Amniotic epithelial cell (primary cell): Measurements from ENCODE around the gene ACRBP.
A peak's percentile ranks its signal among the peaks of the same experiment; 100 is the strongest.

ENCODE experiments used
- DNase-seq: peaks from one replicate; pipeline ENCODE4 v3.0.0-alpha.2; 2010; ENCODE audit warnings: low read depth

The ACRBP gene

GRCh38 chr12:6647083-6647604 is at the start of gene ACRBP:
Gene ACRBP (minus strand): TSS chr12:6647432. CDS start chr12:6647366, 66 bp downstream.
- peak; percentile 45 for DNase-seq

GRCh38 chr12:6695313-6696045 is 48.2 kb upstream of the ACRBP start:
- DNase-seq = no peak

DNA sequence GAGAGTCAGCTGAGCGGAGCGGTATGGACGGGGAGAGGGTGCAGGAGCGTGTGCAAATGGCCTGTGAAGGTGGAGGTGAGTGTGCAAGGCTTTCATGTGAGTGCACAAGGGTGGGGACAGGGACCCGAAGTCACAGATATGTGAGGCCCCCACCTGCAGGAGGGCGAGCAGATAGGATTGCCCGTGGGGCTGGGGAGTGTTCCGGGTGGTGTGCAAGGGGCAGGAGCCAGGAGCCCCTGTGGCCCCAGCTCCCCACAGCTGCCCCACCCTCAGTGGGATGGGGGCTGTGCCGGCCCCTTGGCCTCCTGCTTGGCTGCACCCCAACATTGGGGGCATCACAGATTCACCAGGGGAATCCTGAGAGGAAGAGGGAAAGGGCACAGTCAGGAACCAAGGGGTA is 47.5 kb upstream of the ACRBP start:
- no peak for DNase-seq

GRCh38 chr12:6693832-6694355 is 46.7 kb upstream of the ACRBP start:
- DNase-seq = no peak

DNA sequence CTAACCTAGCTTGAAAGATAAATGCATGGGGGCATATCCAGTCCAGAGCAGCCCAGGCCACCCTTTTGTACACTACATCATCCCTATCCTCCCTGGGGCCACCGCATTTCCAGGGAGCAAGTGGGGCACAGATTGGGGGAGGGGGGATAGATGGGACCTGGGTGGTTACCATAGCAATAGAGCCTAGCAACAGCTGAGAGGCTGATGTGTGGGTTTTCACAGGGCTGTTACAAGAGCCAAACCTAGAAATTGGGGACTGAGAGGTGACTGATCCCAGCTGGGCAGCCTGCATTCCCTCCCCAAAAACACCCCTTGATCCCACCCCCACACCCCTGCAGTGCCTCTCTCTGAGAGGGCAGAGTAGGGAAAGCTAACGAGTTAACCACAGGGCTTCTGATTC is 45.7 kb upstream of the ACRBP start:
- DNase-seq = no peak

- peak; percentile 53 for DNase-seq
Measured at GRCh38 chr12:6691473-6691872, 44.2 kb upstream of the ACRBP start.

- DNase-seq = peak; percentile 99
Measured at GRCh38 chr12:6688999-6689882, 42.0 kb upstream of the ACRBP start, which contains the start of gene ZNF384. Gene ZNF384 (minus strand): TSS chr12:6689375. CDS start chr12:6679520, 9,855 bp downstream.

DNA sequence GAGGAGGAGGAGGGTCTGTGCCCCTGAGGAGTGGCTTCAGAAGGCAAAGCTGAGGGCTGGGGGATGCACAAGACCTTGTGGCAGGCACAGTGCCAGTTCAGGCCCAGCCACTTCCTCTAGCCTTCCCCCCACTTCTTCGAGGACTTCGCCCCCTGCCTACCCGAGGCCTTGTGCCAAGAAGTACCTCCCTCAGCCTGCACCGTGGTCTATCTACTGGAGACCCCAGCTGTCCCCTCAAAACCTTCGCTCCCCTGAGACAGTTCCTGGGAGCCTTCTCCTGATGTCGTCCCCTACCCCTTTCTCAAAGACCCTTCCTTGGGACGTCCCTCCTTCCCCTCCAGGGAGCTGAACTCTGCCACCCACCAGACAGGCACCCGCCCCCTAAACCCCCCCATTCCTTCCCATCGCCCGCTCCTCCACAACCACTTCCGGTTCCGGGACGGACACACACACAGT is 41.3 kb upstream of the ACRBP start:
- DNase-seq = no peak

GRCh38 chr12:6685814-6686213 is 38.6 kb upstream of the ACRBP start:
- DNase-seq = no peak

GRCh38 chr12:6684609-6685008 is 37.4 kb upstream of the ACRBP start:
- DNase-seq = no peak

DNA sequence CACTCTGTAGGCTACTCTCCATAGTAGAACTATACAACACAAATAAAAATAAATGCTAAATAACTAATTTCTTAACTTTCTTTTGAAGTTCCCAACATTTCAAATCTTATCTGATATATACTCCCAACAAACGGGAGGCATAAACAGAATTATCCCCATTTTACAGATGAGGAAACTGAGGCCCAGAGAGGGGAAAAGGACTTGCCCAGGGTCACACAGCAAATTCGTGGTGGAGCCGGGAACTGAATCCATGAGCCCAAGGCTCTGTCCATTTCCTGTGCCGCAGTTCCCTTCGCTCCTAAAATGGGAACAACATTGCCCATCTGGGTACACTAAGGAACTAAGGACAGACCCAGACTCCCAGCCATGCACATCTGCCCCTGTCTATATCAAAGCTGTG is 29.7 kb upstream of the ACRBP start:
- DNase-seq = no peak

- DNase-seq = no peak
Measured at GRCh38 chr12:6672143-6672542, 24.9 kb upstream of the ACRBP start.

DNA sequence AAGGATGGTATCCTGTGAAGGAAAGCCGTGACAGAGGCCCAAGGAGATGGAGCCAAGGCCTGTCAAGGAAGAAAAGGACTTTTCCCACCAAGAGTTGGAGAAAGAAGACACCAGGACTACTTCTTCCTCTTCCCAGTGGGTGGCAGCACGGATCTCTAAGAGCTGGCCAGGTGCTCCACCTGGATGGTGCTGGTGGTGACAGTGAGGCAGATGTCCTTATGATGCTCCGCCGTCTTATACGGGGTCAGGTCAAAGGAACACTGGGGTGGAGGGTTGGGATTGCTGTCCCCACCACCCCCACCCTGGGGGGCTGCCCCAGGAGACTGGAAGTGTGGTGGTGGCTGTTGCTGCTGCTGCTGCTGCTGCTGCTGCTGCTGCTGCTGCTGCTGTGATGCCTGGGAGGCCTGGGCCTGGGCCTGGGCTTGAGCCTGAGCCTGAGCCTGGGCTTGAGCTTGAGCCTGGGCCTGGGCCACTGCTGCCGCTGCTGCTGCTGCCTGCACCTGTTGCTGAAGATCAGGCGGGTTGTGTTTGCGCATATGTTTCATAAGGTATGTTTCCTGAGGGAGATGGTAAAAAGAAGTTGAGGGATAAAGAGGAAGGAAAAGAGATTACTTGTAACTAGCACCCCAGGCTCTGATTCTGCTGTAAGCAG is 20.5 kb upstream of the ACRBP start:
- no peak for DNase-seq

DNA sequence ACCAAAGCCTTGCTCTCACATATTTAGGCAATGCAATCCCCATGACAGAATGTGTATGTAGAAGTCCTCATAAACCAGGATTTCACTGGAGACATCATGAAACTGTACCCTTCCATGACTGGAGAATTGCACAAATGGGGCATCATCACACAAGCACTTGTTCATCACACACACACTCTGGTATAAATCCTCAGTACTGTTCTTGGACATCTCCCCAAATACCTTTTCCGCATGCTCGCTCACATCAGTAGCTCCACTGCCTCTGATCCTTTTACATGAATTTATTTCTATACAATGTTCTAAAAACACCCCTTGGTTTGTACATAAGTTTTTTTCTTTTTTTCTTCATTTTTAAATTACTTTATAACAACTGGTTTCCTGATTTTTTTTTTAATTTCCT is 19.0 kb upstream of the ACRBP start:
- DNase-seq = no peak

GRCh38 chr12:6664902-6665301 is 17.7 kb upstream of the ACRBP start:
- peak; percentile 8 for DNase-seq

GRCh38 chr12:6662906-6663742 is 15.9 kb upstream of the ACRBP start, which contains the start of gene ING4:
Gene ING4 (minus strand): TSS chr12:6663119. CDS start chr12:6663101, 18 bp downstream.
- DNase-seq = peak; percentile 99

DNA sequence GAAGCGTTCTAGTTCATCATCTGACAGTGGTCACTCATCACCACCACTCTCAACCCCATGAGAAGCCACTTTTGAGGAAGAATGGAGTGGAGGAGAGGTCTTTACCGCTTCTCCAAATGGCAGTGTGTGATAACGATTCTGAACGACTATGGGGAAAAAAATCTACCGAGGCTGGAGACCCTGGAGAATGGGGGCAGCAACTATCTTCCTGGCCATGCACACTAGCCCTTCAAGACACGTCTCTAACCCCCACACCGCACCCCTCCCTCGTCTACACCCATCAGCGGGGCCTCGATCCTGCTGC is 15.3 kb upstream of the ACRBP start:
- no peak for DNase-seq

GRCh38 chr12:6653987-6654386 is 6.8 kb upstream of the ACRBP start:
- DNase-seq = no peak

DNA sequence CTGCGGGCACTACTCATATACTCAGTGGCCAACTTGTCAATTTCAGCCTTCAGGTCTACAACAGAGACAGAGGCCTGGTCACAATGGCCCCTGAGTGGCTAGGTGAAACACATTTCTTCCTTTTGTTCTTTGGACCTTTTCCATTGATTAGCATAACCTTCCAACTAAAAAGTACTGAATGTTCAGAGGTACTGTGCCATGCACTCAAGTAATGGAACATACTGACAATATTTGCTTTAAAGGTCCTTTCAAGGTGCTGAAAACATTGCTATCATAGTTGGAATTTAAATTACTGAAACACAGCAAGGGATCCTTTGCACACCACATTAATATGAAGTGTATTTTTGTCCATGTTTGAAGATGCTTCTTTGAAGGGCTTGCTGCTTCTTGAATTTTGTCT is 6.1 kb upstream of the ACRBP start:
- no peak for DNase-seq

DNA sequence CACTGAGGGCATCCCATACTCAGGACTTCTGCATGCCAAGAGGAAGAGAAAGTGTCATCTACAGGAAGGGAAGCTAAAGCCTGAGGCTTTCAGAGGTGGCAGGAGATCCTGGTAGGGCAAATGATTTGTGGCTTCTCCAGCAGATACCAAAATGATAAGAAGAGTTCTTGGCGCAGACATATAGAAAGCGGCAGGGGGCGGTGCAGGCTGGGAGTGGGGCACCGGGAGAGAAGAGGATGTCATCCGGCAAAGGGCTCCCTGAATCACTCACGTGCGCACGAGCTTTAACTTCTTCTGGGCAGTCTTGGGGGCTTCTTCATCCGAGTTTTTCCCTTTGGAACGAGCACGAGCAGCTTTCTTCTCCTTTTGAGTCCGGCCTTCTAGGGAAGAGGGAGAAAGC is 5.2 kb upstream of the ACRBP start:
- no peak for DNase-seq

DNA sequence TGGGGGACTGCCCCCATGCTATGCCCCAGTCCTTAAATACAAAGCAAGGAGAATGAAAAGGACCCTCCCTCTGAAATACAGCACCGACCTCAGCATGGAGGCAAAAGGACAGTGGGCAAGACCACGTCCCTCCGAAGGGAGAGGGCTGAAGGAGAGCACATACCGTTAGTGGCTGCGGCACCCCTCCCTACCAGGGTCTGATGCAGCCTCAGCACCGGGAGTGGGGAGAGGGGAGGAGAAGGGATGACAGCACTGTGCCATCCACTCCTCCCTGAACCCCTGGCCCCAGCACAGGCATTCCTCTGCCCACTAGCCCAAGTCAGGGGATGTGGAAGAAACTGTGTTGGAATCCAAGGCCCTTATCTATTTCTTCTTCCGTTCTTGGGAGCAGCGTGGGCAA is 3.6 kb upstream of the ACRBP start:
- DNase-seq = no peak
